ENCODE data around the gene PEX11G.

DNA sequence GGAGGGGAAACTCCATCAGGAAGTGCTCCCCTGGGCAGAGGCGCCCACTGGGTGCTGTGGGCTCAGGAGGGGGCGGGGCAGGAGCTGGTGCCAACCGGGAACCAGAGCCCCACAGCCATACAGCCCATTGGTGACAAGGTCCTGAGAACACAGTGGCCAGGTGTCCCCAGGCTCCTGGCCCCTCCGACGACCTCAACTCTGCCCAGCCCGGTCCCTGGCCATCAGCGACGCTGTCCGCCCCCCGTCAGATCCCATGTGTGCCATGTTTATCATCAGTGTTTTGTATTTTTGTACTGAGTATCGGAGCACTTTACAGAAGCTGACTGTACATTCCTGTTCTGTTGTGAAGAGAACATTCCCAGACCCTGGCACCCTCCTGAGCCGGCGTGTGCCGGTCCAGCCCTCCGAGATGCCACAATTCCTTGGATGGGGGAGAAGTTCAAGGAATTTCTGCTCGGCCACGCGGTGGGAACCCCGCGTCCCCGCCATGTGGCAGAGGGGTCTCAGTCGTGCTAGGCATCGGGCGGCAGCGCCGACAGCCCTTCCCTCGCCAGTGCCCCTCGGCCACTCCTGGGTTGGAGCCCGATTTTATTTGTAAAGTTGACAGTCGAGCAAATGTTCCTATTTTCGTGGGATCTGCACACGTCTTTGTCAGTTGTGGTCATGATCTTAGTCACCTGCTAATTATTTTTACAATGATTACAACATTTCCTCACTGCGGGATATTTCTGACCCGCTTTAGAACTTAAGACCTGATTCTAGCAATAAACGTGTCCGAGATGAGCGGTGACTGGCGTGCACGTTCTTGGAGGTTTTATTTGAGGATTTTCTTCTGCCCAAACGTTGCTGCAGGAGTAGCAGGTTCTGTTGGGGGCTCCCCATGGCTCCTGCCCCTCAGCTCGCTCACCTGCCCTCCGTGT, 16.9 kb downstream of the PEX11G start:
- TF ChIP-seq, protein P1, sequence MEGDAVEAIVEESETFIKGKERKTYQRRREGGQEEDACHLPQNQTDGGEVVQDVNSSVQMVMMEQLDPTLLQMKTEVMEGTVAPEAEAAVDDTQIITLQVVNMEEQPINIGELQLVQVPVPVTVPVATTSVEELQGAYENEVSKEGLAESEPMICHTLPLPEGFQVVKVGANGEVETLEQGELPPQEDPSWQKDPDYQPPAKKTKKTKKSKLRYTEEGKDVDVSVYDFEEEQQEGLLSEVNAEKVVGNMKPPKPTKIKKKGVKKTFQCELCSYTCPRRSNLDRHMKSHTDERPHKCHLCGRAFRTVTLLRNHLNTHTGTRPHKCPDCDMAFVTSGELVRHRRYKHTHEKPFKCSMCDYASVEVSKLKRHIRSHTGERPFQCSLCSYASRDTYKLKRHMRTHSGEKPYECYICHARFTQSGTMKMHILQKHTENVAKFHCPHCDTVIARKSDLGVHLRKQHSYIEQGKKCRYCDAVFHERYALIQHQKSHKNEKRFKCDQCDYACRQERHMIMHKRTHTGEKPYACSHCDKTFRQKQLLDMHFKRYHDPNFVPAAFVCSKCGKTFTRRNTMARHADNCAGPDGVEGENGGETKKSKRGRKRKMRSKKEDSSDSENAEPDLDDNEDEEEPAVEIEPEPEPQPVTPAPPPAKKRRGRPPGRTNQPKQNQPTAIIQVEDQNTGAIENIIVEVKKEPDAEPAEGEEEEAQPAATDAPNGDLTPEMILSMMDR (conservative IDR thresholded peaks at IDR 0.05; ENCODE audit: low read length): no peak
- no peak for TF ChIP-seq EZH2phosphoT487 (IDR thresholded peaks at IDR 0.05; ENCODE audit: borderline replicate concordance)
